ENCODE data around the gene SCLT1.

The SCLT1 gene

GRCh38 chr4:129064717-129065116, 28.6 kb downstream of the SCLT1 start:
- no peak for DNase-seq

GRCh38 chr4:129063640-129064039, 29.7 kb downstream of the SCLT1 start:
- no peak for DNase-seq

GRCh38 chr4:129062580-129062979, 30.8 kb downstream of the SCLT1 start:
- DNase-seq = no peak

- no peak for DNase-seq
Observed at GRCh38 chr4:129059028-129059427, 34.3 kb downstream of the SCLT1 start.

GRCh38 chr4:129046055-129046959, 47.0 kb downstream of the SCLT1 start:
- no peak for DNase-seq

- no peak for DNase-seq
Observed at GRCh38 chr4:129043523-129043922, 49.8 kb downstream of the SCLT1 start.

GRCh38 chr4:129040471-129040870, 52.9 kb downstream of the SCLT1 start:
- DNase-seq = no peak

GRCh38 chr4:129037093-129037492, 56.2 kb downstream of the SCLT1 start:
- no peak for DNase-seq

- DNase-seq = no peak
Observed at GRCh38 chr4:129014566-129015509, 78.5 kb downstream of the SCLT1 start.

GRCh38 chr4:129008096-129008495, 85.2 kb downstream of the SCLT1 start:
- DNase-seq = no peak

GRCh38 chr4:128986908-128987307, 106.4 kb downstream of the SCLT1 start:
- no peak for DNase-seq

- DNase-seq = no peak
Observed at GRCh38 chr4:128986019-128986418, 107.3 kb downstream of the SCLT1 start.

GRCh38 chr4:128983771-128984485, 109.4 kb downstream of the SCLT1 start:
- DNase-seq = no peak

GRCh38 chr4:128981377-128981776, 112.0 kb downstream of the SCLT1 start:
- DNase-seq = no peak

- no peak for DNase-seq
Observed at GRCh38 chr4:128980816-128981326, 112.5 kb downstream of the SCLT1 start.

- no peak for DNase-seq
Observed at GRCh38 chr4:128979934-128980333, 113.4 kb downstream of the SCLT1 start.

GRCh38 chr4:128978985-128979384, 114.4 kb downstream of the SCLT1 start:
- DNase-seq = no peak

GRCh38 chr4:128974136-128974581, 119.2 kb downstream of the SCLT1 start:
- no peak for DNase-seq

GRCh38 chr4:128973384-128973783, 120.0 kb downstream of the SCLT1 start:
- DNase-seq = no peak

- DNase-seq = no peak
Observed at GRCh38 chr4:128961405-128961804, 131.9 kb downstream of the SCLT1 start.

GRCh38 chr4:128958194-128958593, 135.1 kb downstream of the SCLT1 start:
- DNase-seq = no peak

- no peak for DNase-seq
Observed at GRCh38 chr4:128957459-128957858, 135.9 kb downstream of the SCLT1 start.

GRCh38 chr4:128955751-128956150, 137.6 kb downstream of the SCLT1 start:
- DNase-seq = no peak
